Hematopoietic multipotent progenitor cell treated with erythropoietin and hydrocortisone succinate and interleukin-3 and kit ligand, for 17 days (in vitro differentiated cells): ENCODE results near the gene GFRA1.

ENCODE experiments used
- DNase-seq: peaks from one replicate; pipeline ENCODE4 v3.0.0-alpha.2; 2015; ENCODE audit warnings: low spot score

Gene GFRA1

GRCh38 chr10:116272440-116273283 lies at the start of gene GFRA1:
GFRA1 (minus strand) TSS chr10:116273206; CDS start chr10:116272029, 1,177 bp downstream.
- DNase-seq: no peak

GRCh38 chr10:116316503-116316902 lies 43.5 kb upstream of the GFRA1 start:
- no peak for DNase-seq

GRCh38 chr10:116312548-116312947 lies 39.5 kb upstream of the GFRA1 start:
- no peak for DNase-seq

GRCh38 chr10:116311706-116312490 lies 38.9 kb upstream of the GFRA1 start:
- DNase-seq: no peak

GRCh38 chr10:116311016-116311415 lies 38.0 kb upstream of the GFRA1 start:
- DNase-seq: no peak

GRCh38 chr10:116307455-116307854 lies 34.4 kb upstream of the GFRA1 start:
- DNase-seq: no peak

GRCh38 chr10:116306847-116307246 lies 33.8 kb upstream of the GFRA1 start:
- DNase-seq: no peak

- no peak for DNase-seq
These were observed 31.9 kb upstream of the GFRA1 start for GRCh38 chr10:116304923-116305322.

- no peak for DNase-seq
These were observed 27.5 kb upstream of the GFRA1 start for GRCh38 chr10:116300542-116300941.

GRCh38 chr10:116298586-116298985 lies 25.6 kb upstream of the GFRA1 start:
- DNase-seq: no peak

- DNase-seq: no peak
These were observed 23.3 kb upstream of the GFRA1 start for GRCh38 chr10:116296291-116296721.

GRCh38 chr10:116292493-116292892 lies 19.5 kb upstream of the GFRA1 start:
- no peak for DNase-seq

- no peak for DNase-seq
These were observed 16.6 kb upstream of the GFRA1 start for GRCh38 chr10:116289652-116290051.

GRCh38 chr10:116287906-116288501 lies 15.0 kb upstream of the GFRA1 start:
- no peak for DNase-seq

GRCh38 chr10:116286626-116287200 lies 13.7 kb upstream of the GFRA1 start:
- no peak for DNase-seq

GRCh38 chr10:116281775-116282174 lies 8.8 kb upstream of the GFRA1 start:
- DNase-seq: no peak

GRCh38 chr10:116278846-116279245 lies 5.8 kb upstream of the GFRA1 start:
- no peak for DNase-seq

- no peak for DNase-seq
These were observed 4.0 kb upstream of the GFRA1 start for GRCh38 chr10:116276981-116277380.

- DNase-seq: no peak
These were observed 1.3 kb upstream of the GFRA1 start for GRCh38 chr10:116274064-116274904.

GRCh38 chr10:116271593-116272439 lies 1.2 kb downstream of the GFRA1 start:
- DNase-seq: no peak
